ENCODE measurements around the gene TAX1BP1. TPM values are rescaled to one million over a fixed set of nuclear protein-coding genes. Genes with fewer than 3 reads are reported as not detected.

TAX1BP1 gene
- total RNA-seq, 1 experiment from 2014 or later = 69.9 TPM

DNA sequence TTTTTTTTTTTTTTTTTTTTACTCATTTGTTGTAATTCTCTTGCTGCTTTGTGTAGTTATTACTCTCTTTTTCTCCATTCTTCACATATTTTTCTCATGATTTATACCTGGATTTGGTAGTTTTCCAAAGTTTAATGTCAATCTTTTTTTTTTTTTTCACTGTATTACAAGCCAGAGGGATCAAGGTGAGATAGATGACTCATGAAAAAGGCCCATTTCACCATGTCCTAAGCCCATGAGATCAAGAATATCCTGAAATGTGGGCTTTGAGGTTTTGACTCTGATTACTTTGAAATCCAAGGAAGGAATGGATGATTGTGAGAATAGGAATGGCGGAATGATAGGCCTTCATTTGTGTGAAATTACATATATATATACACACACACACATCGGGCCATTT lies 31.1 kb downstream of the TAX1BP1 start (continued):
- TF ChIP-seq PRDM15 (CRISPR knock-in tag; IDR thresholded peaks at IDR 0.05) (no peak), NFYB (CRISPR knock-in tag; conservative IDR thresholded peaks at IDR 0.05; ENCODE audit: low read depth) (no peak)
- TF ChIP-seq, protein P1, sequence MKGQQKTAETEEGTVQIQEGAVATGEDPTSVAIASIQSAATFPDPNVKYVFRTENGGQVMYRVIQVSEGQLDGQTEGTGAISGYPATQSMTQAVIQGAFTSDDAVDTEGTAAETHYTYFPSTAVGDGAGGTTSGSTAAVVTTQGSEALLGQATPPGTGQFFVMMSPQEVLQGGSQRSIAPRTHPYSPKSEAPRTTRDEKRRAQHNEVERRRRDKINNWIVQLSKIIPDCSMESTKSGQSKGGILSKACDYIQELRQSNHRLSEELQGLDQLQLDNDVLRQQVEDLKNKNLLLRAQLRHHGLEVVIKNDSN (CRISPR knock-in tag; IDR thresholded peaks at IDR 0.05) = no peak

DNA sequence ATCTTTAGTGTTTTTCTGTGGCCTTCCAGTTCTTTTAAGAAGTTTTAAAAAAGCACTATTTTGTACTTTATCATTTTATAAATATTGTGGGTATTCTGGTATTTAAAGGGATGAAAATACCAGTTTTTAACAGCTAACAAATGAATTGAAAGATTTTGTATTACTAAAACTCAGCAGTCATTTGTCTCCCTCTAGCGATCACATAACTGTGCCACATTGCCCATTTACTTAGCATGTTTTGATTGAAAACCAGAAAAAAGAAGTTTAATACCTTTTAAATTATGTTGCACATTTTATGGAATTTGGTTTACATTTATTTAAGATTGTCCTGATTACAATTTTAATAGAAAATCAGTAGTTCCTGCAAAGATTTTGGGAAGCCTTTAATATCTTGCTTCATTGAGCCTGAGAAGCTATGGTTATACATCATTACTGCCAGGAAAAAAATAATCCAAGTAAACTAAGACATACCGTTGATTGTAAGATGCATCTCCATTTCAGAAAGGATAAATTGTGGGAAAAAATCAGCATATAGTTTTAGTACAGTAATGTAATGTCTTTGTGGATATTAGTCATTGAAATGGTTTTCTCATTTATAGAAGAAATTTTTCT lies 34.9 kb downstream of the TAX1BP1 start:
- H3K4me3 Mint-ChIP-seq = no peak overlapping the region
- POLR2A ChIA-PET = no interaction called here
- H3K27me3 Mint-ChIP-seq (ENCODE audit: low read depth) = no peaks in the 10 kb centered on the region
- no peaks in the 10 kb centered on the region for H3K9me3 Mint-ChIP-seq
- CTCF ChIA-PET = interaction anchor here (0.6 to 2.7 kb wide), 25 partner anchors 9 to 579 kb away, joined by 3 to 17 read pairs (median 5); partner anchors contain the start of genes HIBADH, HOXA13 and TAX1BP1
- H3K4me1 Mint-ChIP-seq = peaks cover 8% of the 10 kb centered on the region
- peaks cover 2% of the 10 kb centered on the region; the same call in 1 of the 2 replicates for H3K36me3 Mint-ChIP-seq
- H3K27ac Mint-ChIP-seq = no peak overlapping the region
- DNase-seq (ENCODE audit: low spot score) (no peak), ATAC-seq (no peak)
- TF ChIP-seq NR2C2 (CRISPR knock-in tag; IDR thresholded peaks at IDR 0.05) (no peak), E2F4 (CRISPR knock-in tag; IDR thresholded peaks at IDR 0.05; ENCODE audit: borderline replicate concordance, low read depth) (no peak), GABPB1 (CRISPR knock-in tag; IDR thresholded peaks at IDR 0.05) (no peak), HMGA2 (CRISPR knock-in tag; IDR thresholded peaks at IDR 0.05) (no peak), ARID4B (CRISPR knock-in tag; IDR thresholded peaks at IDR 0.05; ENCODE audit: borderline replicate concordance) (no peak), JUN (CRISPR knock-in tag; IDR thresholded peaks at IDR 0.05) (no peak), FOXK1 (CRISPR knock-in tag; IDR thresholded peaks at IDR 0.05) (no peak), ZNF532 (CRISPR knock-in tag; IDR thresholded peaks at IDR 0.05; ENCODE audit: borderline replicate concordance) (no peak), GTF2I (CRISPR knock-in tag; conservative IDR thresholded peaks at IDR 0.05) (no peak), ZNF416 (CRISPR knock-in tag; IDR thresholded peaks at IDR 0.05) (no peak), TP53 (CRISPR knock-in tag; IDR thresholded peaks at IDR 0.05) (no peak), FOXJ3 (CRISPR knock-in tag; IDR thresholded peaks at IDR 0.05; ENCODE audit: borderline replicate concordance) (no peak), SMAD3 (CRISPR knock-in tag; IDR thresholded peaks at IDR 0.05; ENCODE audit: borderline replicate concordance) (no peak), ZBTB43 (CRISPR knock-in tag; IDR thresholded peaks at IDR 0.05) (no peak), ERG (CRISPR knock-in tag; IDR thresholded peaks at IDR 0.05) (no peak), ZNF138 (CRISPR knock-in tag; conservative IDR thresholded peaks at IDR 0.05) (no peak)
